T follicular helper cell (primary cell): Measurements from ENCODE around the gene UBE3C.

ENCODE experiments used
- DNase-seq: peaks from one replicate; pipeline ENCODE4 v3.0.0-alpha.2; 2020; ENCODE audit warnings: low read depth

The UBE3C gene

DNA sequence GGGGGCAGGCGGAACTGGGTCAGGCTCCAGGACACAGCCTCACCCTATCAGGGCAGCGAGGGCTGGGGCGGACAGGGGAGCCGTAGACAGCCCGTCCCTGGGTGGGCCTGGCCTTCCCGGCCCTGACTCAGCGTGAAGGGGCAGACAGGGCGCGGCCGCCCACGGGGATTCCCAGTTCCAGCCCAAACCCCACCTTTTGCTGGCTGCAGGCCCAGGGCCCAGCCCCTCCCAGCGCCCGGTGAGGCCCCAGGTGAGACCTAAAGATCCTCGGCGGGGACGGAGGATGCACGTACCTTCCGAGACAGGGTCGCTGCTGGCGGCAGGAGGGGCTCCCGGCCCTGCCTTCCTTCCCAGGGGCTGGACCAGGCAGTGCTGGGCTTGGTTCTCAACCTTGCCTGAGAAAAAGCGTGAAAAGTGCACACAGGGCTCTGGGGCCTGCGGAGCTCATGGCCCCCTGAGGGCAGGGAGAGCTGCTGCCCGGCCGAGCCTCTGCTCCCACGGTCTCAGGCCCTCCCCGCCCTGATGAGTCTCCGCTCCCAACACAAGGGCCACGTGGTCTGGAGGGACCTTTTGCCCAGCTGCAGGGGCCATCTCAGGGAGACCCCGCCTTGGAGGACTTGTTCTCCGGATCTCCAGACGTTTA is 154.2 kb downstream of the UBE3C start:
- no peak for DNase-seq

DNA sequence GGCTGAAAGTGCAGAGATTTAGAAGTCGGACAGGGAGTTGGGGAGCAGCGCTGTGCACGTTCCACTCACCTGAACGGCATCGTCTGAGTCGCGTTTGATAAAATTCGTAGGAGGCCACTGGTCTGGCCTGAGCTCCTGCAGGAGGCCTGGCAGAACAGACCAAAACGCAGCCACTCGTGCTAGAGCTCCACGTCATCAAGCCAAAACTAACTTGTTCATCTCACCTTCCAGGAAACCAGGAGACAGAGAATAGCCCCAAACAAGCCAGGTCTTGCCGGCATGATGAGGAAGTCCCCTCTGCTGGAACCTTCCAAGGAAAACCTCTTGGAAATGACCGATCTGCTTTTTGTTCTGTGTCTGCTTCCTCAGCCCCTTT is 154.7 kb downstream of the UBE3C start:
- no peak for DNase-seq

DNA sequence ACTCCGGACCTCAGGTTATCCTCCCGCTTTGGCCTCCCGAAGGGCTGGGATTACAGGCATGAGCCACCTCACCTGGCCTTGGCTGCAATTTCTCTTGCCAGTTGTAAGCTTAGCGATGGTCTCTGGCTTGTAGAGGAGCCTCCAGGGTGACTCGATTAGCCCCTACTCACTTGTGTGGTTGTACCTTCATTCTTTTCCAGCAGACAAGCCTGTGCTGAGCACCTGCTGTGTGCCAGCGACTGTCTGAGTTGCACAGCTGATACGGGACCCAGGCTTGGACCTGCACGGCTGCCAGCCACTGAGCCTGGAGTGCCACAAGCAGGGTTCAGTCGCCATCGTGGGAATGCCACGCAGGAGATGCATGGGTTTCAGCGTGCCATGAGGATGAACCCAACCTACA is 156.0 kb downstream of the UBE3C start:
- no peak for DNase-seq

DNA sequence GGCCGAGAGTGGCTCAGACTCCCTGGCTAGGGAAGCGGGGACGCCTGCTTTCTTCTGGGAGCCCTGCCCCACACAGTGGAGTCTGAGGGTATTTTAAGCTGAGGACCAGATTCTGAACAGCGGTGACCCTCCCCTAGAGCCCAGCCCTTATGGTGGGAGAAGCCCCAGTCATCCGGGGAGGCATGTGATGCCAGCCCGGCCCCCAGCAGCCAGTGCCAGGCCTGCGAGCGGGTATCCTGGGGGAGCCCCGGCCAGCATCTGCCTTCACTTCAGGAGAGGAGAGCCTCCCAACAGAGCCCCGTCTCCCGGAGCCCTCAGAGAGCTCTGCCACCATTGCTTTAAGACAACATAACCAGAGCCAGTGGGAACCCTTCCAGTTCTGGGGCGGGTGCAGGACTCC is 156.6 kb downstream of the UBE3C start:
- DNase-seq, result no peak

DNA sequence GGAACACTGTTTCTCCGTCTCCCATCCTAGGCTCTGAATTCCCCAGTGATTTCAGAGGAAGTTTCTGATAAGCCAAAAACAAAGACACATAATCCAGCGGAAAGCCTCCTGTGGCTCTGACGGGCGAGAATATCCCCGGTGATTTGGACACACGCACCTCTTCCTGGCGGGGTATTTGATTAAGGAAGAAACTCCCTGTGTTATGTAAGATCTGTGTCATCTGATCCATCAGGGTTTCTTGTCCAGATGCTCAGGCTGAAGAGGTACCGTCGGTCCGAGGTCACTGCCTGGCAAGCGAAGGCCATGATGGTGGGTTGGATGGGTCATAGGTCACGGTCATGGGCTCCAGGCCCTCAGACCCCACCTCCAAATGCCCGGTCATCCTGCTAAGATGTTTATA is 158.5 kb downstream of the UBE3C start:
- no peak for DNase-seq

DNA sequence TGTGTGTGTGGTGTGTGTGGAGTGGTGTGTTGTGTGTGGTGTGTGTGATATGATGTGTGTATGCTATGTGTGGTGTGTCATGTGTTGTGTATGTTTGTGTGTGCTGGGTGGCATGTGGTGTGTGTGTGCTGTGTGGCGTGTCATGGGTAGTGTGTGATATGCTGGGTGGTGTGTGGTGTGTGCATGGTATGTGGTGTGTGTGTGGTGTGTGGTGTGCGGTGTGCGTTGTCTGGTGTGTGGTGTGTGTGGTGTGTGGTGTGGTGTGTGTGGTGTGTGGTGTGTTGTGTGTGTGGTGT is 160.5 kb downstream of the UBE3C start:
- no peak for DNase-seq

DNA sequence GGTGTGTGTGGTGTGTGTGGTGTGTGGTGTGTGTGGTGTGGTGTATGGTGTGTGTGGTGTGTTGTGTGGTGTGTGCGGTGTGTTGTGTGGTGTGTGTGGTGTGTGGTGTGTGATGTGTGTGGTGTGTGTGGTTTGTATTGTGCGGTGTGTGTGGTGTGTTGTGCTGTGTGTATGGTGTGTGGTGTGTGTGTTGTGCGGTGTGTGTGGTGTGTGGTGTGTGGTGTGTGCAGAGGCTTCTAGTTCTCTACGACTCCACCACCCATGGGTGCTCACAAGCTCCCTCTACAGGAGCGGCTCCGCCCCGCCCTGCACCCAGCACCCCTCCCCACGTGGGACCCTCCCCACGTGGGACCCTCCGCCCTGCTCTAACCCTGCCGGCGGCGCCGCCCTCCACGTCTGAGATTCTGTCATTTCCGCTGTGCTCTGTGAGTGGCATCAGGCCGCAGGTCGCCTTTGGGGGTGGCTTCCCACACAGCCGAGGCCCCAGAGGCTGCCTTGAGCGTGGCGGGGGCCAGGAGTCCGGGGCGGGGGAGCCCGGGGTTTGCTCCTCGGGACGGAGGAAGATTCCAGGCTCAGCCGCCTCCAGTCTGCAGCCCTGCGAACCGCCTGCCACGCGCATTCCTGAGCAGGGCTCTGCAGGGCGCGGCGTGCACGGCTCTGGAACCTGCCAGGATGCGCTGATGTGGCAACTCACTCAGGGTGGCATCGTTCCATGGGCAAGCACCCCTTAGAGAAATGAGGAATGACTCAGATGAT is 161.1 kb downstream of the UBE3C start:
- DNase-seq, result peak; percentile 34

DNA sequence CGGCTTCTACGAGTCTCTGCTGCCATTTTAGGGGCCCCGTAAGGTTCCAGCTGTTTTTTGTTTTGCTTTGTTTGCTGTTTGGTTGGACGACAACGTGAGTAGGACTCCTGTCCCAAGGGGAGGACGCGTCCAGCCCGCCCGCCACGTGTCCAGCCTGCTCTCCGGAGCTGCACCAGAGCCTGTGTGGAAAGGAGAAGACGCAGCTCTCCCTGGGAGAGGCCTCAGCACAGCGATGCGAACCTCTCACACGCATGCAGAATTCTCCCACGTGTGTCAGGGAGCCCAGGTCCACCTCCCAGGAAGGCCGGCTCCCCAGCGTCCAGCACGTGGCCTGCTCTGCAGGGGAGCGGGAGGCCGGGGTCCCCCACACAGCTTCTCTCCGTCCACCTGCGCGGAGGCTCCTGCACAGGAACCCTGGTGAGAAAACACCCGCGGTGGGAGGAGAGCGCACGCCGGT is 161.7 kb downstream of the UBE3C start:
- DNase-seq, result no peak

DNA sequence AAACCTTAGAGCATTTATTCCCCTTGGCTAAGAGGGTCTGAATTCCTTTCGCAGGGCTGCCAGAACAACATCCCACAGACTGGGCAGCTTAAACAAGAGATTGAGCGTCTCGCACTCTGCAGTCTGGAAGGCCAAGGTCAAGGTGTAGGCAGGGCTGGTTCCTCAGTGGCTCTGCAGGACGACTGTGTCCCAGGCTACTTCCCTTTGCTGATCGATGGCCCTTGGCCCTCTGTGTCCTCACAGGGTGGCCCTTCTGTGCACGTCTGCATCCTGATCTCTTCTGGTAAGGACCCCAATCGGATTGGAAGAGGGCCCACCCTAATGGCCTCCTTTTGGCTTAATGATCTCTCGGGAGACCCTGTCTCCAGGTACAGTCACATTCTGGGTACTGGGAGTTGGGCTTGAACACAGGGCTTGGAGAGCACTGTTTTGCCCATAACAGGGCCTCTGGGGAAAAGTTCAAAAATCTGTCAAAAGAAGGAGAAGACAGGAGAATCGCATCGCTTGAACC is 162.9 kb downstream of the UBE3C start:
- no peak for DNase-seq

DNA sequence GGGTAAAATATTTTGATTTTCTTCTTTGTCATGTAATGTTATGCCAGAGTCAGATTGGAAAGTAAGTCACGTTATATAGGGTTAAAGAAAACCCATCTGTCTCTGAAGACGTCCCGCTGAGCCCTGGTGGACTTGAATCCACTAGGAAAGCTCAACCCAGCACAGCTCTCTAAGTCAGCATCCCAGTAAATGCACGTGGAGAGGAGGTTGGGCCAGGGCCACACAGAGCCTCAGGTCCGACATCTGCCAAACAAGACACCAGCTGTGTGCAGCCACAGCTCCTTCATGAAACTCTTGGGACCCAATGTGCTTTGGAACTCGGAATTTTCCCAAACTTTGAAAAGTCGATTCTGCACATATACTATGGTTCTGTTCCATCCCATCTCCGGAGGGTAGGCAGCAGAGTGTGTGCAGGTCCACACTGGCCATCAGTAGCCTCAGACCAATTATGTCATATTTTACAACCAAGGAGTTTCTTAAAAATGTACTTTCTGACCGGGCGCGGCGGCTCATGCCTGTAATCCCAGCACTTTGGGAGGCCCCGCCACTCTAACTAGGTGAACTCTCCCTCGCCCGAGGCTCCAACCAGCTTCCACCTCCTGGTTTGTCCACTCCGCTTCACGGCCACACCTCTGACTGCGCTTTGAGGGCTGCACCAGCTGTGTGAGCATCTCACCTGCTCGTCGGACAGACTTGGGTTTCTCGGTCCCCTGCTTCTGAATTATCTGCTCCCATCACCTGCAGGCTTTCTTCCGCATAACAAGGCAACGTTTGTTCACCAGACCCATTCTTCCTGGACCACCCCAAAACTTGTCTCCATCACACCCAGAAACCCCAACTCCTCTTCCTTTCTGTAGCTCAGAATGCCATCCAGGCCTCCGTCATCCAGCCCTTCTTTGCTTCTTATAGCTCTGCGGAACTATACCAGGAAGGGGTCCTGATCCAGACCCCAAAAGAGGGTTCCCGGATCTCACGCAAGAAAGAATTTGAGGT is 168.4 kb downstream of the UBE3C start:
- DNase-seq, result no peak

DNA sequence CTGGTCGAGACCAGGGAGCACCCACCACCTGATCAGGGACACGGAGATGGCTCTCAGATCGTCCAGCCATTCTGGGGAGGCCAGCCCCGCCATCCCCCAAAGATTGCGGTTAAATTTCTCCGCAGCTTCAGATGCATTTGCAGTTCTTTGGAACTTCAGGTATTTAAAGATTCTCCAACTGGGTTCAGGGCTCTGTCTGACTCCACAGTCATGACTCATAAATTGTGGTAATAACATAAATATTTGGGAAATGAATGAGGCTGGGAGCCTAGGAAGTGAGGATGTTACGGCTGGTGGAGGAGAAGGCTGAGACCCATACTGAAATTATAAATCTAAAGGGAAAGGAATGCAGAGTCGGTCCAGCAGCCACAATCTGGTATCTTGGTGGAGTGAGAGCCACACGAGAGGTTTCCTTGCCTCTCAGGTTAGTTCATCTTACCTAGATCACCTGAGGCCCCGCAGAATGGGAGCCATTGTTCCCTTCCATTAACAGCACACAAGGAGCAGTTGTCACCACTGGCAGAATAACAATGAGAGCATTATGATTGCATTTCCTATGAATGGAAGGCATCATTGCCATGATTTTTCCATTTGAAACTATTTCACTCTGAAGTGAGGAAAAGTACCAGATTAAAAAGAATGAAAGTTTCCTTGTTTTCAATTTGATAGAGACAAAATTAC is 171.4 kb downstream of the UBE3C start:
- no peak for DNase-seq

DNA sequence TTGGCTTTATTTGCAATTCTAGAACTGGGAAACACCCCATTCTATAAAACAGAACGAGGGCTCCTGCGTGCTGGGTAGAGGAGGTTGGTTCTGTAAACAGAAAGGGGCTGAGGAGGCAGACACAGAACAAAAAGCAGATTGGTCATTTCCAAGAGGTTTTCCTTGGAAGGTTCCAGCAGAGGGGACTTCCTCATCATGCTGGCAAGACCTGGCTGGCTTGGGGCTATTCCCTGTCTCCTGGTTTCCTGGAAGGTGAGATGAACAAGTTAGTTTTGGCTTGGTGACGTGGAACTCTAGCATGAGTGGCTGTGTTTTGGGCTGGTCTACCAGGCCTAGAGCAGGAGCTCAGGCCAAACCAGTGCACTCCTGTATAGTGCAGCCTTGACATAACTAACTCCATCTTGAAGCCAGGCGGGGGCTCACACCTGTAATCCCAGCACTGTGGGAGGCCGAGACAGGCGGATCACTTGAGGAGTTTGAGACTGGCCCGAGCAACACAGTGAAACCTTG is 172.0 kb downstream of the UBE3C start:
- no peak for DNase-seq

DNA sequence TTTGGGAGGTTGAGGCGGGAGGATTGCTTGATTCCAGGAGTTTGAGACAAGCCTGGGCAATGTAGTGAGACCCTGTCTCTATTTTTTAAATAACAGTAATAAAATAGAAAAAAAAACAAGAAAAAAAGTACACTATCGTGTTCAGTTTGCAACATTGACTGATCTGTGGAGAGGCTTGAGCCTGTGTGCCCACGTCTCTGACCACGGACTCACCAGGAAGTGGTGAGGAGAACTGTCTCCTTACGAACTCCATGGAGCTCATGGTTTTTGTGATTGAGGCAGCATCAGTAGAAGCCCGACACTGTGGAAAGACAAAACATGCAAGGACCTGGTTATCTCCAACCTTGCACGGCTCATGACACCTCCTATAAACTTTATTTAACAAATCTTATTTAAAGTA is 174.2 kb downstream of the UBE3C start:
- DNase-seq, result no peak

DNA sequence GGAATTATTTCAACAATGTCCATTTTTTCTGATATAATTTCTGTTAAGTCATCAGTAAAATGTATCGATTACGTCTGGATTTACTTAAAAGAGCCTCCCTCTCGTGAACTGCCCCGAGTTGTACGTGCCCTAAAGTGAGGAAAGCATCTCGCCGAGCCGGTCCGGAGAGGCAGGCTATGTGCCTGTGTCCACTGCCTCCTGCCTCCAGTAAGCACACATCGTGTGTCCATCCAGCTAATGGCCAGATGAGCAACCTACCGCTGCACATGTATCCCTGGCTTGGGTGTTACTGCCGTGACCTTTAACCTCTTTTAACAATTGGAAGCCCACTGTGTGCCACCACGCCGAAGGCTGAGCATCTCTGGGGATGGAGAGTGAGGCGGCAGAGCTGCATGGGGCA is 174.9 kb downstream of the UBE3C start:
- DNase-seq, result no peak

DNA sequence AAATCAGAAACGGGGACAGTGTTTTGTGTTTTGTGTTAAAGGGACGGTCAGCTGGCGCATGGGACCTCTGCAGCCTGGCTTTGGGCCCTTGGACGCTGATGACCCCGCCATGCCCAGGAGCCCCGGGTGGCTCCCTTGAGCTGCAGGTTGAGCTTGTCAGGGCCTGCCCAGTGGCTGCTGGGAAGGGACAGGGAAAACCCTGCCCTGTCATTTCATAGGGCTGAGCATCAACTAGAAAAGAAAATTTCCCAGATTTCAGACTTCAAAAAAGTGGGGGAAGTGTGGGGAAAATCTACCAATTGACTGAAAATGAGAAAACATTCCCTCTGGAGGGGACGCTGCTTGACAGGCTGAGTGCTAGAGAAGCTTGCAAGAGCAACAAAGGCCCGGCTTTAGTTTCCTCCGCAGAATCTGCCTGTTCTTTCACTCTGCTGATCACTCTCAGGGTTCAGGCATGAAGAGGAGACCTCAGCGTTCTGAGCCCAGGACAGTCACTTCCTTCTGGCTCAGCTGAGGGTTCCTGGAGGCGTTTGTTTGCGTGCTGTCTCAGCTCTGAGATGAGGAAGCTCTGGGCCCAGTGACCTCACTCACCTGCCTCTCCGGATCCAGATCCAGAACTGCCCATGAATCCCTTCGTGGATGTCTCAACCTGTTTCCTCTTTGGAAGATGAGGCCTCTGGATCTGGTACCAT is 179.4 kb downstream of the UBE3C start:
- DNase-seq, result no peak
